COR-L47 (cell line): ENCODE measurements around the gene CEP290.

Experiments used
- DNase-seq: peaks from one replicate; lab custom pipeline; 2025; lab: John Stamatoyannopoulos, UW

Gene CEP290, protein sequence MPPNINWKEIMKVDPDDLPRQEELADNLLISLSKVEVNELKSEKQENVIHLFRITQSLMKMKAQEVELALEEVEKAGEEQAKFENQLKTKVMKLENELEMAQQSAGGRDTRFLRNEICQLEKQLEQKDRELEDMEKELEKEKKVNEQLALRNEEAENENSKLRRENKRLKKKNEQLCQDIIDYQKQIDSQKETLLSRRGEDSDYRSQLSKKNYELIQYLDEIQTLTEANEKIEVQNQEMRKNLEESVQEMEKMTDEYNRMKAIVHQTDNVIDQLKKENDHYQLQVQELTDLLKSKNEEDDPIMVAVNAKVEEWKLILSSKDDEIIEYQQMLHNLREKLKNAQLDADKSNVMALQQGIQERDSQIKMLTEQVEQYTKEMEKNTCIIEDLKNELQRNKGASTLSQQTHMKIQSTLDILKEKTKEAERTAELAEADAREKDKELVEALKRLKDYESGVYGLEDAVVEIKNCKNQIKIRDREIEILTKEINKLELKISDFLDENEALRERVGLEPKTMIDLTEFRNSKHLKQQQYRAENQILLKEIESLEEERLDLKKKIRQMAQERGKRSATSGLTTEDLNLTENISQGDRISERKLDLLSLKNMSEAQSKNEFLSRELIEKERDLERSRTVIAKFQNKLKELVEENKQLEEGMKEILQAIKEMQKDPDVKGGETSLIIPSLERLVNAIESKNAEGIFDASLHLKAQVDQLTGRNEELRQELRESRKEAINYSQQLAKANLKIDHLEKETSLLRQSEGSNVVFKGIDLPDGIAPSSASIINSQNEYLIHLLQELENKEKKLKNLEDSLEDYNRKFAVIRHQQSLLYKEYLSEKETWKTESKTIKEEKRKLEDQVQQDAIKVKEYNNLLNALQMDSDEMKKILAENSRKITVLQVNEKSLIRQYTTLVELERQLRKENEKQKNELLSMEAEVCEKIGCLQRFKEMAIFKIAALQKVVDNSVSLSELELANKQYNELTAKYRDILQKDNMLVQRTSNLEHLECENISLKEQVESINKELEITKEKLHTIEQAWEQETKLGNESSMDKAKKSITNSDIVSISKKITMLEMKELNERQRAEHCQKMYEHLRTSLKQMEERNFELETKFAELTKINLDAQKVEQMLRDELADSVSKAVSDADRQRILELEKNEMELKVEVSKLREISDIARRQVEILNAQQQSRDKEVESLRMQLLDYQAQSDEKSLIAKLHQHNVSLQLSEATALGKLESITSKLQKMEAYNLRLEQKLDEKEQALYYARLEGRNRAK (N-terminal part only)

DNA sequence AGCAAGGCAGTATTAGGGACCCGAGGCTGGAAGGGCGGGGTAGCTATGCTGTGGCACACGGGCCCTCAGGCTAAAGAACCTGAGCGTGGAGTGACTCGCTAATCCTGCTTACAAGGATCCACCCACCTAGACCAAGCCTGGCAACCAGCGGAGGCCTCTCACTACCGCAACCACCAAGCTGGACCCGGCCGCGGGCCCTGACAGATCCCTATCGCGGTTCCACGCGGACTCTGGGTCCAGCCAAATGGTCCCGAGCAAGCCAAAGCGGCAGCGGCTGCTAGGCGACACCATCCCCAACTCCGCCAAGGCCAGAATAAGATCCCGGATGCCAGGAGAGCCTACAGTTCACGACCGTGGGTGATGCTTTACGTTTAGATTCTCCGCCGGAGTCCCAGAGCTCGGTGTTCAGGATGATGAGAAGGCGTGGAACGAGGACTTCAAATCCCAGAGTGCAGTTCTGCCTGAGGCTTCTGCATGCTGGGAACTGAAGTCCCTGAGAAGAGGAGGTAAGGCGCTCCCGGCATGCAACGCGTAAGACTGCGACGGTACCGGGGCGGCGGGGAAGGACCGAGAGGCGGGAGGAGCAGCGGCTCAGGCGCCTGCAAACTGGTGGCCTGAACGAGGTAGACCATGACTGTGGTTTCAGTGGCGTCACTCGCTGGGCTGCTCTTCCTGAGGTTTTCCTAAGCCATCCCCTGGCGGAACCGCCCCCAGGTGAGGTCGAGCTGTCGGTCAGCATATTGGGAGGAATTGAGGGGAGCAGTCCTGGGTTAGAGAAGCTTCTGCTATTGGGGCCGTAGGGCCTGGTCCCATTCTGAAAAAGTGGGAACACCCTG lies at the start of gene CEP290, which contains the start of gene TMTC3:
Gene CEP290 (minus strand): TSS at position 315 of the 836 bp plus-strand sequence. CDS start 781 bp downstream, outside the sequence.
Gene TMTC3 (plus strand): TSS at position 534 of the 836 bp plus-strand sequence. CDS start 6,009 bp downstream, outside the sequence.
- peak; percentile 98 for DNase-seq

DNA sequence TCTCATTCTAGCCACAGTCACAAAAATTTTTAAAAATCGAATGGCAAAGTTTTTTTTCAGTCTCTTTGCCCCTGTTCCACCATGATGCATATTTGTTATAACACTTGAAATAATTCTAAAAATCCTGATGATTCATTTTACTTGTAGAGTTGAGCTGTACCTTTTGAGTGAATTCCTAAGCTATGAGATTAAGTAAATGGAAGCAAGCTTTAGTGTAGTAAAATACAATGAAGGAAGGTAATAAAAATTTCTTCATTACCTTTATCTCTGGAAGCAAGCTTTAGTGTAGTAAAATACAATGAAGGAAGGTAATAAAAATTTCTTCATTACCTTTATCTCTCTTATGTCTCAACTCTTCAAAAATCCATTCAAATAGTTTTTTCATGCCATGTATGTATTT lies 46.3 kb upstream of the CEP290 start:
- DNase-seq, result no peak

DNA sequence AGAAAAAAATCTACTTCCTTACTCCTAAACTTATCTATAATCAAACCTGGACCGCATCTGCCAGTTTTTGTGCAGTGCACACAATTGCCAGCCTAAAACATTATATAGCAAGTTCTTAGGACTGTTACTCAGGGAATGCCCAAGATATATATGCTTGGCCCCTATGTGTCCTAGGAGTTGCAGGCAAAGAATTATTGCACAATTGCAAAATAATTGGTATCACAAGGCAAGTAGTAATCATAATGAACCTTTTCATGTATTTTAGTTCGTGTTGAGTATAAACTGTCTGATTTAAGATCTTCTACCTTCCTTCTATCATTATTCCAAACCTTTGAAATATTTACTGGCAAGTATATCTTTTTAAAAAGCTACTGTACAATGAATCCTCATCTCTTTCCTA lies 45.7 kb upstream of the CEP290 start:
- DNase-seq, result no peak

DNA sequence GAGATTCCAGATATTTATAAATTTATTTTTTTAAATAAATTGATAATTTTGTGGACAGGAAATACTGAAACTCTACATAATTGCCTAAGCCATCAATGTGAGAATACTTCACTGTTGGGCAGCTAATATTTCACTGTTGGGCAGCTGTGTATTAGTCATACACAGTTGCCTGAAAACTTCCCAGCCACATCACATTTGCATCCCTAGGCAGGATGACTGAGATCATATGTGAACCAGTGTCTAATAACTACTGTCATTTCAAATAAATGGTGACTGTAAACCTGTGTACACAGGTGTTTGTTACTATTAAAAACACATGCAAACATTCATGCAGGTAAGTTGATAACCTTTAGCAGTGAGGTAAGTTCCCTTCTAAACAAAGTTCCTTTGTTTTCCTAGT lies 44.1 kb upstream of the CEP290 start:
- no peak for DNase-seq

DNA sequence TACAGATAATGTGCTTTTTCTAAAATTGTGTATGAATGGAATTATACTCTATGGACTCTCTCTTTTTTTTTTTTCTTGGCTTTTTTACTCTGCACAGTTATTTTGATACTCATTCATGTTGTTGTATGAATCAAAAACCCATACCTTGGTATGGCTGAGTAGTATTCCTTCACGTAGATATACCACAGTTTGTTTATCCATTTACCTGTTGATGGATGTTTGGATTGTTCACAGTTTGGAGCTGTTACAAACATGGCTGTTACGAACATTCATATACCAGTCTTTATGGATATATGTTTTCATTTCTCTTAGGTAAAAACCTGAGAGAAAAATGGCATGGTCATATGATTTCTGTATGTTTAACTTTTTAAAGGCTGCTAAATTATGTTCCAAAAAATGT lies 43.4 kb upstream of the CEP290 start:
- DNase-seq, result no peak

DNA sequence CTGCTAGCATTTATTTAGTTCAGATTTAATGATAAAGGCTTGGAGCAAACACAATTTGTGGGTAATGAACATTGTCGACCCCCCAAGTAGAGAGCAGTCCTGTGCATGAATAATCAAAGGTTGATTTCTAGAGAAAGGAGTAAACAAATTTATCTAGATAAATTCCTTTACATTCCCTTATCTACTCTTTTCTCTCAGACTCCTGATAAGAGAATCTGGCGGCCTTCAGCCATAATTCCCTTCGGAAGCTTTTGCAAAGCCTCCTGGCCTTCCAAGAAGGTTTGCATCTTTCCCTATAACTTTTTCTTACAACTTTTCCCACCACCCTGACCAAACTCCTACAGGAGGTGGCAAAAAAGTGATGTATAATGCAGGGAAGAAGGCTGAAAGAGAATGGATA lies 42.3 kb upstream of the CEP290 start:
- no peak for DNase-seq

DNA sequence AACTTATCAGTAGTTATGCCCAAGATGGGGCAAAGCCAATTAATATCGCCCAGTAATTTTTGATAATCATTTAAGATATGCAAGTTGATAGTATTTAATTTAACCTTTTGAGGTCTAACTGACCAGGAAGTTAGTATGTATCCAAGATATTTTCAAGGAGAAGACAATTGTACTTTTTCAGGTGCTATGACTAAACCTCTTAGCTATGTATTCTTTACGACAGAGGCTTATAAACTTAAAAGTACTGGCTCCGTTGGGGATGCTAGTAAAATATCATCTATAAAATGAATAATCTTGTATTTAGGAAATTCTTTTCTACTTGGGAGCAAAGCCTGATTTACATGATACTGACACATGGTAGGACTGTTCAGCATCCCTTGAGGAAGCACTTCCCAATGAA lies 40.5 kb upstream of the CEP290 start:
- no peak for DNase-seq

DNA sequence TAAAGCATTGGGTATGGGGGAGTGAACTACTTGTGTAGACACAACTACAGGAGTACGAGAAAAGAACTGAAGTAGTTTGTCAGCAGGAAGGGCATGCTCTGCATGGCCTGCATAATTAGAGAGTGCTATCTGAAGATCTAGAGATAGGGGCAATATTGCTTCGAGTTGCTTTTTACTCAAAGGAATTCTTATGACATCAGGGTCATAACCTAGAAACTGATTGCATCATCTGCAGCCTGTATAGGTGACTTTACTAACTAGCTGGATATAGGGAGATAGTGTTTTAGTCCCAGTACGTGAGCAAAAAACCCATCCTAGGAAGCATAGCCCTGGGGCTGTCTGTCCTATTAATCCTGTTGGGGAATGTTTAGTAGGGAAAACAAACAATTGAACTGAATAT lies 40.0 kb upstream of the CEP290 start:
- no peak for DNase-seq

DNA sequence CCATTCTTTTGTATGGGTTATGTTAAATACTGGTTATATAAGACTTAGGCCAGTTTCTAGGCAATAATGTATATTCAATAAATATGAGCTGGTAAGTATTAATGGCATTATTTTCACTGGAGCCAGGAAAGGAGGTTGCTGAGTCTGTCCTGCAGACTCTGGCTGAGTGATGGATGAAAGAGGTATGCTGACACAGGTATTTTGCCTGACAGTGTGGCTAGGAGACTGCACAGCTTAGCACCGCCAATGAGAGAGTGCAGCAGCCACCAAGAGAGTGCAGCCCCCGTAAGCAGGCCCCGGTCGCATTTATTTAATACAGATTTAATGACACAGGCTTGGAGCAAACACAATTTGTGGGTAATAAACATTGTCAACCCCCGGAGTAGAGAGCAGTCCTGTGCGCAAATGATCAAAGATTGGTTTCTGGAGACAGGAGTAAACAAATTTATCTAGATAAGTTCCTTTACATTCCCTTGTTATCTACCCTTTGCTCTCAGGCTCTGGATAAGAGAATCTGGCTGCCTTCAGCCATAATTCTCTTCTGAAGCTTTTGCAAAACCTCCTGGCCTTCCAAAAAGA lies 37.6 kb upstream of the CEP290 start:
- DNase-seq, result no peak

DNA sequence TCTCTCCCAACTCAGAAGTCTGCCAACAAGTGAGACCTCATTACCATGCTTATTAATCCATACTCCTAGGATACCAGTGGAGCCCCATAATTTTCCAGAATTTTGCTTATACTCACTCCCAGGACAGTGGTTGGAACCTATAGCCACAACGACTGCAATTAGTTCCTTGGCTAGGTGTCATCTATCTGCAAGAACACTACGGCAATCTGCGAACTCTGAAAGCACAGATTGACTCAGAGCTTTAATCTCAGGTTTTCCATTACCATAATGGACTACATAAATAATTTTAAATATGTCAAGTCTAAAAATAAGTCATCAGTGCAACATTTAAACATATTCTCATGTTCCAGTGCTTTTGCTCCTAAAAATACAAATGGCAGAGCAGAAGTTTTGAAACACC lies 33.7 kb upstream of the CEP290 start:
- DNase-seq, result no peak

DNA sequence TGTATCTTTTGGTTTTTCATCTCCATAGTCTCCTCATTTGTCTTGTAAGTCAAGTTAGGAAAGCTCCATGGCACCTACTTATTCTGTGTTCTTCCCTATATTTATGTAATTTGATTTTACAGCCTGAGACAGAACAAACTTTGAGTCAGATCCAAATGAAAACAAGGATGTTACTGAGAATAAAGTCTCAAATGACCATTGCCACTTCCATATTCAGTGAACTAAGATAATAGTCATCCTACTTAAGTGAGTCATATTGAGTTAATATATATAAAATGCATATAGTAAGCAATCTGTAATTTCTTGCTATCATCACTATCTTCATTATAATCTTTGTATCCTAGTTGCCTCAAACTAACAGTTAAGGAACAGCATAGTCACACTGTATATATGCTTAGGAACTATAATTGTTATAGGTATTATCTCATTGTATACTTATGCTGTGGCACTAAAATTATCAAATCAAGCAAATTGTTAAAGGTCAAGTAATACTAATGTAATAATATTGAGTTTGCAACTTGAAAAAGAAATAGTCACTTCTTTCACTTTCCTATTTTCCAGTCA lies 31.0 kb upstream of the CEP290 start:
- DNase-seq, result no peak

DNA sequence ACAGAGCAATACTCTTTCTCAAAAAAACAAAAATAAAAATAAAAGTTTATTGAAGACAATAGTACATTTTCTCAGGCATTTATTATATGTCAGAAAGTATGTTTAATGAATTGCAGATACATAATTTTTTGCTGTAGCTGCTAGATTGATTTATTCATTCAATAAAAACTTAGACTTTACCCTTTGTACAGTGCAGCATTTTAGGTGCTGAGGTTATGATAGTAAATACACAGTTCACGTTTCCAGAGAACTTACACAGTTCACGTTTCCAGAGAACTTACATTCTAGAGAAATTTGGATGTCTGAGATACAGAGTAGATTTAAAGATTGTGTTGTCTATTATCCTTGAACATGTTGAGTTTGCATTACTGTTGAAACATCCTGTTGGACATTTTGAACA lies 25.5 kb upstream of the CEP290 start:
- no peak for DNase-seq

DNA sequence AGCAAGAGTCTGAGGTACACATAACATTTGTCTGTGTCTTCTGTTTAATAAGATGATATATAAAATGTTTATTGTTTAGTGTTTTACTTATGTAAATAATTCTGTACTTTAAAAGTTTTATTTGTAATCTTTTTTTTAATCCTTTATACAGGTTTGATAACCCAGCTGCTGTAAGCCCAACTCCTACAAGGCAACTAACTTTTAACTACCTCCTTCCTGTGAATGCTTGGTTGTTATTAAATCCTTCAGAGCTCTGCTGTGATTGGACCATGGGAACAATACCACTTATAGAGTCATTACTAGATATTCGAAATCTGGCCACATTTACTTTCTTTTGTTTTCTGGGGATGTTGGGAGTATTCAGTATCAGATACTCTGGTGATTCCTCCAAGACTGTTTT lies 24.3 kb upstream of the CEP290 start:
- no peak for DNase-seq

DNA sequence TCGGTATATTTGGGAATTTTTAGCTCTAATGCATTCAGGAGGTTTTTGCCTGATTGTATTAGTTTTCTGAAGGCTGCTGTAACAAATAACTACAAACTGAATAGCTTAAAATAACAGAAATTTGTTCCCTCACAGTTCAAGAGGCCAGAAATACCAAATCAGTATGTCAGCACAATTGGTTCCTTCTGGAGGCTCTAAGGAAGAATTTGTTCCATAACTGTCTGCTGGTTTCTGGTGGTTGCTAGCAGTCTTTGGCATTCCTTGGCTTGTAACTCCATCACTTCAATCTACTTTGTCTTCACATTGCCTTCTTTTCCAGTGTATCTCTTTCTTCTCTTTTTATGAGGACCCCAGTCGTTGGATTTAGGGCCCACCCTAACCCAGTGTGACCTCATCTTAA lies 21.5 kb upstream of the CEP290 start:
- DNase-seq, result no peak

DNA sequence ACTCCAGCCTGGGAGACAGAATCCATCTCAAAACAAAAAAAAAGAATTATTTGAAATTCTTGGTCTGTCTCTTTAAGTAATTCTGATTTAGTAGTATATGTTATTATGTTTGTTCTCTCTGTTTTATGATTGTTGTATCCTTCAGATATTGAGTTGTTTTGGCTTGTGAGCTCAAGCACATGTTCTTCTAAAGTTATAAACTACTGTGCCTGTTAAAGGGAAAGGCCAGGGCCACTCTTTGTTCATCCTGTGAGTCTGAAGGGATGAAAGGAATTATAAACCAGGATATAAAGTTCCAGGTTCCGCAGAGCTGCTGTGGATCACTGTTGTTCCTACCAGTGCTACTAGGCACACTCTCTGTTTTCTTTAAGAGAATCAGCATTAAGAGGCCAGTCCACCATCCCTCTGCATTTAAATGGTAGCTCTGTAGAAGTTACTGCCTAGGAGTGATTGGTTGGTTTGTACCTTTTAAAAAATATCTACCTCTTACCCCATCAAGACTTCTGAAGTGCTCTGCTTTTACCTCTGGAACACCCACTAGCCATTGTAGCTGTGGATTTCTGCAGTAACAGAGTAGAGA lies 14.3 kb upstream of the CEP290 start:
- DNase-seq, result no peak

DNA sequence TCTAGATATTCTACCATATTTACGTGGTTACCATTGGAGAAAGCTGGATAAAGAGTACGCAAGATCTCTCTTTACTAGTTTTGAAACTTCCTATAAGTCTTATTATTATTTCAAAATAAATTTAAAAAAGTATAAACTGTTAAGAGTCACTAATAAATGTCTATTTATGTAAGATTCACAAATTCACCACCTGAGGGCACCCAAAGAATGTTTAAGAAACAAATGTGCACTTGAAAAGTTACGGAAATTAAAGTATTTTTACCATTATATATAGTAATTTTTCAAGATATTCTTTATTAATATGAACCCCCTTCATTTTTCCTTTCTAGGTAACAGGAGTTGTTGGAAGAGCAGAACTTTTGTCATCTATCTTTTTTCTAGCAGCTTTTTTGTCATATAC lies 12.1 kb upstream of the CEP290 start:
- peak; percentile 30 for DNase-seq

DNA sequence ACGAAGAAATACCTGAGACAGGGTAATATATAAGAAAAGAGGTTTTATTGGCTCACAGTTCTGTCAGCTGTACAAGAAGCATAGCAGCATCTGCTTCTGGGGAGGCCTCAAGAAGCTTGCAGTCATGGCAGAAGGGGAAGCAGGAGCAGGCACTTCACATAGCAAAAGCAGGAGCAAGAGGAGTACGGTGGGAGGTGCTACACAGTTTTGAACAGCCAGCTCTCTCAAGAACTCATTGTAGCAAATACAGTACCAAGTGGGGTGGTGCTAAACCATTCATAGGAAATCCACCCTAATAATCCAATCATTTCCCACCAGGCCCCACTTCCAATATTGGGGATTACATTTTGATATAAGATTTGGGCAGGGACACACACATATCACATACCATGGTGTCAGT lies 8.2 kb upstream of the CEP290 start:
- no peak for DNase-seq

DNA sequence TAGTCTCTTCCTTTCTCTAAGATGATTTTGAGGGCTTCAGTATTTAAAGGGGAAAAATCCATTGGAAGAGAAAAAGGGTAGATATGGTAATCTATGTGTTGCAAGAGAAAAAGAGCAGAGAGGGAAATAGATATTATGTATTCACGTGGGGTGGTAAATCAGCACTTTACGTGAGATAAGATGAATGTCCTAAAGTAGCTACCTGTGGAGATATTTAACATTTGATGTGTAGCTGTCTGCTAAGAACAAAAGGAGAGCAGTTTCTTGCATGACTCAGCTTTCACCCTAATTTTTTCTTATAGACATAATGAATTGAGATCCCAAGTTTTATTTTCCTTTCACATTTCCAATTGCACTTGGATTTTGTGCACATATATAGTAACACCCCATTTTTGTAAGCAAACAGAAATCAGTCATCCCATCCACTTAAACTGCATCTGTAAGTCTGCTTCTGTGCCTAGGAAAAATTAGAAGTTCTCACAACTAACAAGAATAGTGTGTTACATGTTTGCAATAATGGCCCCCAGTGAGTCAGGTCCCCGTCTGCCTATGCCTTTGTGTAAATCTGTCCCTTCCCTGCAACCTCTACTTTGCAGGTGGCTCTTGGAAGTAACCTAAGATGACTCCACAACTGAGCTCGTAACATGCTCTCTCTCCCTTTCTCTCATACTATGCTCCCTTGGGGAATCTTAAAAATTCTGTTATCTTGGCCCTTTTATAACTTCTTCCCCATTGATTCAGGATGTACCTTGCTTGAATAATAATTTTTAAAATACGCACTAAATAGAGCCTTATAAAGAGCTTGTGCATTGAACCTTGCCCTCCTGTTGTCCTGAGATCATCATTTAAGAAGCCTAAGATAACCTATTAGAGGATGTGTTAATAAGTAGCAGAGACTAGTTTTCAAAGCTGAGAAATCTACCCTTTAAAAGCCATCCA lies 3.9 kb upstream of the CEP290 start:
- peak; percentile 3 for DNase-seq
